Parathyroid adenoma (tissue), 2 donors: ENCODE results near the gene RETREG1.
"Not testable (repeated sequence)": the region's sequence is repeated elsewhere in the genome, so short reads cannot be mapped to it uniquely, and the experiment has no call there.

Source experiments
- H2AFZ ChIP-seq: fragments of 300-600 bp; sonication (generic); one replicate; pipeline ENCODE4 v1.7.0; 2017; ENCODE audit warnings: antibody characterized with exemption, mild to moderate bottlenecking
- H3K27ac ChIP-seq: fragments of 300-600 bp; sonication (generic); one replicate; pipeline ENCODE4 v1.7.0; 2017
- H3K27me3 ChIP-seq: fragments of 300-600 bp; sonication (generic); one replicate; pipeline ENCODE4 v1.7.0; 2017; ENCODE audit warnings: low read length; ENCODE audit not compliant: control insufficient read depth, insufficient read depth
- H3K36me3 ChIP-seq: fragments of 300-600 bp; sonication (generic); one replicate; pipeline ENCODE4 v1.7.0; 2017; ENCODE audit warnings: low read length; ENCODE audit not compliant: control insufficient read depth, insufficient read depth
- H3K4me1 ChIP-seq: fragments of 300-600 bp; sonication (generic); one replicate; pipeline ENCODE4 v1.7.0; 2017; ENCODE audit warnings: control low read depth
- H3K4me2 ChIP-seq: fragments of 300-600 bp; sonication (generic); one replicate; pipeline ENCODE4 v1.7.0; 2017; ENCODE audit warnings: low read length
- H3K4me3 ChIP-seq: fragments of 300-600 bp; sonication (generic); one replicate; pipeline ENCODE4 v1.7.0; 2017; ENCODE audit warnings: low read depth, low read length
- H3K79me2 ChIP-seq: fragments of 300-600 bp; sonication (generic); one replicate; pipeline ENCODE4 v1.7.0; 2017; ENCODE audit warnings: control low read depth
- H3K9ac ChIP-seq: fragments of 300-600 bp; sonication (generic); one replicate; pipeline ENCODE4 v1.7.0; 2017; ENCODE audit warnings: mild to moderate bottlenecking
- H3K9me3 ChIP-seq: fragments of 300-600 bp; sonication (generic); one replicate; pipeline ENCODE4 v1.7.0; 2017; ENCODE audit warnings: low read length; ENCODE audit not compliant: control insufficient read depth
- TF ChIP-seq, protein P1 (sequence below): fragments of 300-600 bp; sonication (generic); IDR thresholded peaks from one replicate; pipeline ENCODE4 v1.7.0; 2017; ENCODE audit warnings: antibody characterized with exemption, mild to moderate bottlenecking
- donor health status: primary hyperparathyroidism.

RETREG1 gene

DNA sequence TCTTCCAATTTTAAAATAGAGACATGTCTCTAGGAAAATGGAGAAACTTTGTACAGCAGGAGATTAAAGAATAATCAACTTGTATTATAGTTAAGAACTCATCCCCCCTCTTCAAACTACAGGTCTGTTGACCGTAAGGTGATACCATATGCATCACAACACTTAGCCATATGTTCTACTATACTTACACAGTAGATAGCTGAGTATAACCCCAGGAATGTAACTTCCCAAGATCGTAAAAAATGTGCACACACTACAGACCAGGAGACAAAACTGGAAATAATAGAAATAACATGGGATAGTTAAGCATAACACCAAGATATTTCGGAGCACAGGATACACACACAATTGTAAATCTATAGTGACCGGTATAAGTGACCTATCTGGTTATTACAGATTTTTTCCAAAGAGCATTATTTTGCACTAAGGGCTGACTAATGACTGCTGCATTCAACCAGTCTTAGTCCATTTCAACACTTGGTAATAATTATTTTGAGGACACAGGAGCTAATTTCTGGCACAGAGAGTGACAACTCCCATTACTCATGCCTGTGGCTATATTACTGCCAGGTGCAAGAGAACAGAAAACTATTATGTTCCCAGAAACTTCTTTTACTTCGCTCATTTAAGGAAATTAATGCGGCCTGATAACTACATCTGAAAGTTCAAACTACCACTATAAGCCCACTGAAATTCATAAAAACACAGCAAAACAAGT lies 135.8 kb downstream of the RETREG1 start:
- Histone ChIP-seq H3K4me2 (no peak overlapping the region), H3K36me3 (no peaks in the 10 kb centered on the region), H3K9me3 (no peaks in the 10 kb centered on the region), H3K79me2 (peaks cover 10% of the 10 kb centered on the region), H3K9ac (no peak overlapping the region), H3K27ac (no peak overlapping the region), H3K4me3 (no peak overlapping the region), H3K4me1 (no peaks in the 10 kb centered on the region), H2AFZ (no peak overlapping the region), H3K27me3 (no peaks in the 10 kb centered on the region)
- TF ChIP-seq, protein P1, sequence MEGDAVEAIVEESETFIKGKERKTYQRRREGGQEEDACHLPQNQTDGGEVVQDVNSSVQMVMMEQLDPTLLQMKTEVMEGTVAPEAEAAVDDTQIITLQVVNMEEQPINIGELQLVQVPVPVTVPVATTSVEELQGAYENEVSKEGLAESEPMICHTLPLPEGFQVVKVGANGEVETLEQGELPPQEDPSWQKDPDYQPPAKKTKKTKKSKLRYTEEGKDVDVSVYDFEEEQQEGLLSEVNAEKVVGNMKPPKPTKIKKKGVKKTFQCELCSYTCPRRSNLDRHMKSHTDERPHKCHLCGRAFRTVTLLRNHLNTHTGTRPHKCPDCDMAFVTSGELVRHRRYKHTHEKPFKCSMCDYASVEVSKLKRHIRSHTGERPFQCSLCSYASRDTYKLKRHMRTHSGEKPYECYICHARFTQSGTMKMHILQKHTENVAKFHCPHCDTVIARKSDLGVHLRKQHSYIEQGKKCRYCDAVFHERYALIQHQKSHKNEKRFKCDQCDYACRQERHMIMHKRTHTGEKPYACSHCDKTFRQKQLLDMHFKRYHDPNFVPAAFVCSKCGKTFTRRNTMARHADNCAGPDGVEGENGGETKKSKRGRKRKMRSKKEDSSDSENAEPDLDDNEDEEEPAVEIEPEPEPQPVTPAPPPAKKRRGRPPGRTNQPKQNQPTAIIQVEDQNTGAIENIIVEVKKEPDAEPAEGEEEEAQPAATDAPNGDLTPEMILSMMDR = no peak

DNA sequence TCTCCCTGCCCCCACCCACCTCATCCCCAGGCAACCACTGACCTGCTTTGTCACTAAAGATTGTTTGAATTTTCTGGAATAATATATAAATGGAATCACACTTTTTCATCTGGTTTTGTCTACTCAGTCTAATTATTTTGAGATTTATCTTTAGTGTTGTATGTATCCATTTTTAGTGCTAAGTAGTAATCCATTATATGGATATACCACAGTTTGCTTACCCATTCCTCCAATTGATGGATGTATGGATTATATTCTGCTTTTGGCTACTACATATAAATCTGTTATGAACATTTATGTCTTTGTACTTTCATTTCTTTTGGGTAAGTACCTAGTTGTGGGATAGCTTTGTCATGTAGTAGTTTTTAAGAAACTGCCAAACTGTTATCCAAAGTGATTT lies 136.7 kb downstream of the RETREG1 start:
- H3K79me2 ChIP-seq = peaks cover 10% of the 10 kb centered on the region
- H3K27ac ChIP-seq = no peak overlapping the region
- no peak overlapping the region for H3K4me3 ChIP-seq
- H3K9me3 ChIP-seq = no peaks in the 10 kb centered on the region
- no peaks in the 10 kb centered on the region for H3K36me3 ChIP-seq
- H2AFZ ChIP-seq = no peak overlapping the region
- no peak overlapping the region for H3K4me2 ChIP-seq
- TF ChIP-seq, protein P1 = no peak
- no peak overlapping the region for H3K9ac ChIP-seq
- H3K27me3 ChIP-seq = no peaks in the 10 kb centered on the region
- H3K4me1 ChIP-seq = peaks cover 3% of the 10 kb centered on the region

DNA sequence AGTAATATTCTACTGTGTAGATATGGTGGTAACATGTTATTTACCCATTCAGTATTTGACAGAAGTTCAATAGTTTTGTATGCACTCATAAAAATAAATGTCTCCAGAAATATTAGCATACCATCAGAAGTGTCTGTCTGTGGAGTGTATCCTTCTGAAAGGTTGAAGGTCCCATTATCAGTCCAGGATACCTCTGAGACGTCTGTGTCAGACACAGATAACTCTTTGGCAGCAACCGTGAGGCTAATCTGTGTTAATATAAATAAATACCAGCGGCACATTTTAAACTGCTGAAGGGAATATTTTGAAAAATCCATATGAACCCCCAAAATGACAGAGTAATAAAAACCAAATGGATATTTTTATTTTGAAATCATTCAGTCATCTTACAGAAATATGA lies 139.3 kb downstream of the RETREG1 start:
- Histone ChIP-seq H3K9ac (no peak overlapping the region), H3K79me2 (peaks cover 10% of the 10 kb centered on the region), H3K27me3 (no peaks in the 10 kb centered on the region), H3K4me3 (no peak overlapping the region), H3K27ac (no peak overlapping the region), H3K4me1 (peaks cover 8% of the 10 kb centered on the region), H3K9me3 (no peaks in the 10 kb centered on the region), H3K4me2 (no peak overlapping the region), H2AFZ (no peak overlapping the region), H3K36me3 (no peaks in the 10 kb centered on the region)
- TF ChIP-seq, protein P1 = no peak

DNA sequence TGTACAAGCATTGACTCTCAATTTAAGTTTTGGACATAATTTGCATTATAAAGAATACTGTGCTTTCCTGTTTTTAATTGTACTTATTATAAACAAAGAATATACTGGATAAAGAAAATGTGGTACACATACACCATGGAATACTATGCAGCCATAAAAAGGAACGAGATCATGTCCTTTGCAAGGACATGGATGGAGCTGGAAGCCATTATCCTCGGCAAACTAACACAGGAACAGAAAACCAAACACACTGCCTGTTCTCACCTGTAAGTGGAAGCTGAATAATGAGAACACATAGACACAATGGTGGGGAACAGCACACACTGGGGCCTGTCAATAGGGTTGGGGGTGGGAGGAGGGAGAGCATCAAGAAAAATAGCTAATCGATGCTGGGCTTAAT lies 140.4 kb downstream of the RETREG1 start:
- H3K79me2 ChIP-seq, H3K27me3 ChIP-seq, H3K9me3 ChIP-seq, H3K4me3 ChIP-seq, H2AFZ ChIP-seq, H3K9ac ChIP-seq, H3K4me2 ChIP-seq, H3K4me1 ChIP-seq, H3K36me3 ChIP-seq, H3K27ac ChIP-seq: not testable (repeated sequence)

DNA sequence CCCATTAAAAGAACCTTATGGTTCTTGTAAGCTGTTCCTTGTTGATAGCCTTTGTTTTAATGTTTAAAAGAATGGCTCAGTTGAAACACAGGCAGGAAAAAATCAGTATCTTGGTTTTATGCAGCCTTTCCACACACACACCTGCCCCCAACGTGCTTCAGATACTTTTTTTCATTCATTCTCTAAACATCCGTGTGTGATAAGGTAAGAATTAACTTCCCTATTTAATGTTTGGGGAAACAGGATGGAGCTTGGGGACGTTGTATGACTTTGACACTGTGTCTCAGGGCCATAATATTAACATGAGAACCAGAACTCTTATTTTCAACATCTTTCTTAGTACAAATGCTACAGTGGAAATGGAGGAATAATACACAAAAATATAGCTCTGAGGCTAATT lies 145.4 kb downstream of the RETREG1 start:
- H3K9ac ChIP-seq = no peak overlapping the region
- no peak overlapping the region for H3K4me3 ChIP-seq
- H3K9me3 ChIP-seq = no peaks in the 10 kb centered on the region
- peaks cover 8% of the 10 kb centered on the region for H3K4me1 ChIP-seq
- peaks cover 2% of the 10 kb centered on the region for H3K79me2 ChIP-seq
- H2AFZ ChIP-seq = no peak overlapping the region
- TF ChIP-seq, protein P1 = no peak
- no peak overlapping the region for H3K4me2 ChIP-seq
- no peaks in the 10 kb centered on the region for H3K36me3 ChIP-seq
- H3K27me3 ChIP-seq = no peaks in the 10 kb centered on the region
- no peak overlapping the region for H3K27ac ChIP-seq
